GM12891 (cell line): ENCODE results near the gene CD200R1. TPM values are rescaled to one million over a fixed set of nuclear protein-coding genes. Genes with fewer than 3 reads are reported as not detected.

ENCODE experiments used
- DNase-seq: peaks from one replicate; pipeline ENCODE4 v3.0.0; 2011; ENCODE audit warnings: low spot score; ENCODE audit not compliant: insufficient read length
- FAIRE-seq: peaks from 2 replicates; lab custom pipeline; 2011; peaks lifted over from hg19 to GRCh38; lab: Jason Lieb, UNC
- PAX5 ChIP-seq: IDR thresholded peaks from 2 replicates; pipeline ENCODE4 v1.6.1; 2011; ENCODE audit warnings: low read length, moderate library complexity, mild to moderate bottlenecking; ENCODE audit not compliant: insufficient read depth, severe bottlenecking
- POLR2A ChIP-seq: IDR thresholded peaks from 2 replicates; pipeline ENCODE4 v1.6.1; 2011; ENCODE audit warnings: low read depth, low read length, control low read depth
- POLR2AphosphoS5 ChIP-seq: IDR thresholded peaks from 2 replicates; pipeline ENCODE4 v1.6.1; 2011; ENCODE audit warnings: low read depth, low read length, control low read depth
- POU2F2 ChIP-seq: IDR thresholded peaks from 2 replicates; pipeline ENCODE4 v1.6.1; 2011; ENCODE audit warnings: low read depth, mild to moderate bottlenecking, control low read depth, low read length, moderate library complexity
- SPI1 ChIP-seq: IDR thresholded peaks from 2 replicates; pipeline ENCODE4 v1.6.1; 2011; ENCODE audit warnings: low read depth, low read length, control low read depth
- TAF1 ChIP-seq: IDR thresholded peaks from 2 replicates; pipeline ENCODE4 v1.6.1; 2011; ENCODE audit warnings: low read depth, low read length, control low read depth
- polyA plus RNA-seq: library from polyadenylated mRNA; unstranded; fragments of >200 nt; gene quantifications from one replicate; pipeline ENCODE4 v1.2.1, GENCODE V29; 2012; ENCODE audit warnings: low read depth, missing spikeins, inconsistent platforms; ENCODE audit not compliant: missing spikeins

Gene CD200R1, protein sequence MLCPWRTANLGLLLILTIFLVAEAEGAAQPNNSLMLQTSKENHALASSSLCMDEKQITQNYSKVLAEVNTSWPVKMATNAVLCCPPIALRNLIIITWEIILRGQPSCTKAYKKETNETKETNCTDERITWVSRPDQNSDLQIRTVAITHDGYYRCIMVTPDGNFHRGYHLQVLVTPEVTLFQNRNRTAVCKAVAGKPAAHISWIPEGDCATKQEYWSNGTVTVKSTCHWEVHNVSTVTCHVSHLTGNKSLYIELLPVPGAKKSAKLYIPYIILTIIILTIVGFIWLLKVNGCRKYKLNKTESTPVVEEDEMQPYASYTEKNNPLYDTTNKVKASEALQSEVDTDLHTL
- polyA plus RNA-seq, result 0.85 TPM

DNA sequence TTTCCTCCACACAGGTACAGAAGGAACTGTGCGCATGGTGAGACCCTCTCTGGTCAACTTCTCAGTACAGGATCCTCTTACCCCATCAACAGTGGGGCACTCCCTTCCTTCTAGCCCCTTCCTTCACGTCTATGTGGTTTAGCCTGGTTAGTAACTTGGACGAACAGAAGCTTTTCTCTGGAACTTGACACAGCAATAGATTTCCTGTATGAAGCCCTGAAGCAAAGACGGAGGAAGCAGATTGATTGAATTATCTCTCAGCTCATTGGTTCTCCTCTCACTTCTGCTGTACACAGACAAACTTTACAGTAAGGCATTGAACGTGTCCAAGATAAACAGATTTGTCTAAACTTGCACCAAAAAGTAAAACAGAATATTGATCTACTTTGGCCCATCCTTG, at the start of gene CD200R1:
Gene CD200R1, minus strand, starts transcription at position 210 of the 400 bp plus-strand sequence. CDS start 246 bp downstream, outside the sequence.
- FAIRE-seq, result peak; percentile 87
- no peak for DNase-seq
- TF ChIP-seq SPI1, result 0 out of 2 replicates have a peak, but pooled peaks have one; percentile 7
- no peak for TF ChIP-seq TAF1

DNA sequence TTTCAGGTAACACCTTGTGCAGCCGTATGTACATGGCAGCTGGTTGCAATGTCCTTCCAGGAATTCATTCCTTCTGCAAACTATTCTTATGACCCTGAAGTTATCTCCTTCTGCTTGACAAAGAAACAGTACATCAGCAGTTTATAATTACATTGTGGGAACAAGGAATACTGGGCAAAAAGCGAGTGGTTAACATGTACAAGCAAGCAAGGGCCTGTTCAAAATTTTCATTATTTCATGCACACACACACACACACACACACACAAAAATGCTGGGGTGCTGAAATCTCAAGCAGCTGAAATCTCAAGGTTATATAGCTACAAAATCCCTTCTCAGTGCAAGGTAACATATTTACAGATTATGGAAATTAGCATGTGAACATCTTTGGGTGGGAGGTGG, 46.6 kb upstream of the CD200R1 start:
- FAIRE-seq (peak; percentile 5), DNase-seq (no peak)
- TF ChIP-seq TAF1 (no peak), POLR2AphosphoS5 (no peak), SPI1 (no peak), PAX5 (no peak), POLR2A (no peak), POU2F2 (no peak)

DNA sequence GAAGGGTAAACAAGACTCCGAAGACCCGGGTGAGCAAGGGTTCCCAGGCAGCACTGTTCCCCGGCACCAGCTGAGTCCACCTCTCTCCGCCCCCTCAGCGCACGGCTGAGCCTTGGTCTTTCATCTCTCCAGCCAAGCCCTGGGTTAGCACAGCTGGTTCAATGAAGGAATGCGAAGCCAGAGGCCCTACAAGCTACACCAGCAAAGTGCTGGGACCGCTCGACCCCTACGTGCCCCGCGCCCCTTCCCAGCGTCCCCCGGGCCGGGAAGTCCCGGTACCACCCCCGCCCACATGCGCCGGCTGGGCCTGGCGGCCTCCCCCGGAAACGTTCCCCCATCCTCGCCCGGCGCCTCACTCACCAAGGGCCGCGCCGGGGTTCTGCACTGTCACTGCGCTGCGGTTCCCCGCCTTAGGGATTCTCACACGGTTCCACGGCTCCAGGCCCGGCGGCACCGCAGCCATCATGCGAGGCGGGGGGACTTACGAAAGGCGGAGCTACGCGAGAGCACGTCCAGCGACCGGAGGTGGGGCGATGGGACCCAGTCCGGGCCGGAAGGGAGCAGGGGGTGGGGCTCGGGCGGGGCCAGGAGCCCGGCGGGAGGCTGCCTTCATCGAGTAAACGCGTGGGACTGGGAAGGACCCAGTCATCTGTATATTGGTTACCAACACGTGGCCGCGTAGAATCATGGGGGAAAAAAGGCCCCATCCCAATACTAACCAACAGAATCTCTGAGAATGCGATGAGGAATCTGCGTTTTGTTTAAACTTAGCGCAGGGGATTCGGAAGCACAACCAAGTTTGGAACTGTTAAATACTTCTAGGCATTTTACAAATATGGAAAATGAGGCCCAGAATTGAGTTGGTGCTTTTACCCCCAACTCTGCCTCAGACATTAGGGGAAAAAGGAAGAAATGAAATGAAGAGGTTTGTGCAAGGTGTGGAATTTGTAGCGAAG, 44.6 kb upstream of the CD200R1 start:
- FAIRE-seq (peak; percentile 94), DNase-seq (peak; percentile 81)
- TF ChIP-seq POLR2AphosphoS5 (peak; percentile 84), SPI1 (0 out of 2 replicates have a peak, but pooled peaks have one; percentile 38), PAX5 (no peak), POU2F2 (peak; percentile 68; the same call in 1 of the 2 replicates), TAF1 (peak; percentile 78), POLR2A (peak; percentile 84)

DNA sequence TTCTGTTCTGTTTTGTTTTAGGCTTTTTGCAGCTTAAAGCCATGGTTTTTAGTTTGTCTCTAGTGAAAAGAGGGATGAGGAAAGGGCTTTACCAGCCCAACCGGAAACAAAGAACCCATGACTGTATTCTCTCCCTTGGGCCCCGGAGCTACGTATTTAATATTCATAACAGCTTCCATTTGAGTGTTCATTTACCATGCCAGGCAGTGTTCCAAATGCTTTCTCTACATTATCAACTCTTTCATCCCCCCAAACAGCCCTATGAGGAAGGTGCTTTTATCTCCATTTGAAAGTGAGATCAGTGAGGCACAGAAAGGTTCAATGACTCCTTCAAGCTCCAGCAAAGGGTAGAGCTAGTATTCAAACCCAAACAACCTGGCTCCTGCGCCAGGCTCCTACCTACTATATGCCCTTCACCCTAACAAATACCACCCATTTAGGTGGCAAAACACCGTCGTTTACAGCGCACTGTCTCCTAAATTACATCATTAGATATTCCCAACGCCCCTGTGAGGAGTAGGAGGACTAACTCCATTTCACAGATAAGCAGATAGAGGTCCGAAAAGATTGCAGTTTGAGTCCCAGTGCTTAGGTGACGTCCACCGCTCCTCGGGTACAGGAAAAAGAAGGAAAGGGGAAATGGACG, 43.8 kb upstream of the CD200R1 start:
- TF ChIP-seq POU2F2 (no peak), TAF1 (no peak), PAX5 (no peak), POLR2AphosphoS5 (no peak), SPI1 (no peak; the same call in 1 of the 2 replicates), POLR2A (no peak)
- peak; percentile 85 for FAIRE-seq
- DNase-seq, result no peak

DNA sequence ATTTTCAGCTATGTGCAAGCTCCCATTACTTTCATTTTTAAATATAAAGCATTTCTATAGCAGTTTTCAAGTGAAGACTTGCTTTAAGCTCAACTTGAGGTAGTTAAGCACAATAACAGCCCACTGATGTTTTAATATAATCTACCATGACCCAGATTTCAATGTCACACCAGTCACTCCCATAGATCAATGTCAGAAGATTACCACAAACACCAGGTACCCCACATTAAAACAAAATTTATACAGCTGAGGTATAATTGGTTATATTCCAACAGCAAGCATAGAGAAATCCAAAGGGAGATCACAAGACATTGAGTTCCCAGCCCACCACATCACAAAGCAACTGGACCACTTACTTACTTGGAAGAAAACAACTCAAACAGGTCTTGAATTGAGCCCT, 38.7 kb upstream of the CD200R1 start:
- no peak for DNase-seq
- TF ChIP-seq POLR2AphosphoS5 (no peak), POLR2A (no peak), PAX5 (no peak), SPI1 (no peak), TAF1 (no peak), POU2F2 (no peak)
- no peak for FAIRE-seq

DNA sequence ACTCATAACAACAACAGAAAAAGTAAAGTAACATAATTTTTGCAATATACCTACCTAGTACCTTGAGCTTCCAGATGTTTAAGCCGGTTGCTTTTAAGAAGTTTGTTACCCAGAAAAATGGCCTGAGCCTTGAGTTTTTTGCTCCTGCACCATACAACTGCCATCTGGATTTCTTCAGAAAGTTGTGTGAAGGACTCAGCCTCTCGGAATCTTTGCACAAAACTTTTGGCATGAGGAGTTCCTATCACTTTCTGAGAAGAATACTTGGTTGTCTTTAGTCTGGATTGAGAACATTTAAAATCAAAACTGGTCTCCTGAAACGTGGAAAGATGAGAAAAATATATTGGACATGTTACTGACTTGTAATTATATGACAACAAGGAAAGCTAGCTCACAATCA, 33.2 kb upstream of the CD200R1 start:
- DNase-seq (no peak), FAIRE-seq (no peak)
- TF ChIP-seq SPI1, result no peak
- TF ChIP-seq PAX5, result no peak
- no peak for TF ChIP-seq TAF1
- no peak for TF ChIP-seq POLR2AphosphoS5
- TF ChIP-seq POLR2A, result no peak
- no peak for TF ChIP-seq POU2F2

DNA sequence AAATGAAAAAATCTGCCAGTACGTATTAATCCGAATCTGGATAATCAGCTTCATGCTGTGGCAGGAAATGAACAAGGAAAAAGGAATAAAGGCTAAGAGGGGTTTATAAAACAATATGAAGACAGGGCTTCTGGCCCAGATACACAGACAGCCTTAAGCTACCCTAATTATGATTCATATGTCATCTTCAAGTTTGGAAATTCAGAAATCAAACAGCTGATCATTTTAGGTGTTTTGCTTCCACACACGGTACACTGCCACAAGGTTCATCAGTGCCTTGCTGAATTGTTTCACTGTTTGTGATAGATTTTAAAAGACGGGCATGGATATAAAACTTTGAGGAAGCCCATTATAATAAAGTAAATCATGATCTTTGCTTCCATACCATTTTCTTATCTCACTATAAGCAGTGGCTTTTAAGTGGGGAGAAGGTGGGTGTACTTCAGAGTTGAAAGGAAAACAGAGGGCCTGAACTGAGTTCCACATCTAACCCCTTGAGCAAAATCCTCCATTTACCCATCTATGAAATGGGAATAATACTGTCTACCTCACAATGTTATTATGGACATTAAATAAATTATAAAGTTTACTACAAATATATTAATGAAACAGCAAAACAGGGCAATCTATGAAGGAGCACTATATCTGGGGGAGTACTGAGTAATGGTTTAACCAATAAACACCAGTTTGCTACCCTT, 31.6 kb upstream of the CD200R1 start:
- DNase-seq (no peak), FAIRE-seq (no peak)
- TF ChIP-seq PAX5, result no peak
- no peak for TF ChIP-seq SPI1
- TF ChIP-seq POLR2A, result no peak
- TF ChIP-seq POLR2AphosphoS5, result no peak
- TF ChIP-seq TAF1, result no peak
- no peak for TF ChIP-seq POU2F2

DNA sequence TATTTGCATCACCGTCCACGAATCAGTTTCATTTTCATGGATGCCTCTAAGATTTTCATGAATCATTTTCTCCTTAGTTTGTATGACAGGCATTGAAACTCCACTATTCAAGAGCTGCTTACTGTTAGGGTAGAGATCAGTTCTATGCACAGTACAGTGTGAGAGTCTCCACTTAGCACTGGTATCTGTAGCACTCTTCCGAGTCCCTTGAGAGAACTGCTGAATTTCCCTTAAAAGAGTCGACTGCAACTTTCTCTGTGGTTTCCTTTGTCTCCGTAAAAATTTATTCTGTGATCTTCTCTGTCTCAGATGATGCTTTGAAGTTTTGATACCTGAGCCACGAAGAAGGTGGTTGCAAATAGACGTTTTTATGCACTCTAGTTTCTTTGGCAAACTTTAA, 30.7 kb upstream of the CD200R1 start:
- TF ChIP-seq POLR2AphosphoS5 (no peak), PAX5 (no peak), POLR2A (no peak), POU2F2 (no peak), TAF1 (no peak), SPI1 (no peak)
- FAIRE-seq, result no peak
- no peak for DNase-seq
